Measurements from ENCODE around the gene PIAS3. TPM values are rescaled to one million over a fixed set of nuclear protein-coding genes. Genes with fewer than 3 reads are reported as not detected.

PIAS3 gene
- total and polyA plus RNA-seq, 2 donors (not counting 1 experiment from before 2014, with no cell fraction given) = 8.9 to 22.9 TPM

GRCh38 chr1:145885738-145886287 lies 26.9 kb upstream of the PIAS3 start, which contains the start of gene ANKRD35:
Gene ANKRD35, minus strand, starts transcription at chr1:145885866. Its CDS starts 108 bp downstream, at chr1:145885758.
- H3K27ac ChIP-seq (ENCODE audit: insufficient read depth, low read length) = no peak within 1 kb of the TSS
- DNase-seq (ENCODE audit: low read depth in 2 of 2) = peak; percentile 42 to 45
- H3K4me1 ChIP-seq (ENCODE audit: control insufficient read depth, extremely low read depth, insufficient read depth, low read length) = peaks cover 3% of the 10 kb centered on the region
- peaks cover 3% of the 10 kb centered on the region for H3K27me3 ChIP-seq (ENCODE audit: control insufficient read depth, insufficient read depth, low read length)
- no peaks in the 10 kb centered on the region for H3K36me3 ChIP-seq (ENCODE audit: control insufficient read depth, insufficient read depth, low read length)
- peak within 1 kb of the TSS; percentile 85 for H3K4me2 ChIP-seq (ENCODE audit: extremely low read depth, insufficient read depth, low read length)
- H3K9me3 ChIP-seq (ENCODE audit: control insufficient read depth, insufficient read depth, low read depth, low read length) = no peaks in the 10 kb centered on the region
- no peak for TF ChIP-seq CTCF (conservative IDR thresholded peaks at IDR 0.05 in 1 of 2, IDR thresholded peaks at IDR 0.05 in 1 of 2; ENCODE audit: low read depth in 1 of 2, low read length in 2 of 2)
- no peak for TF ChIP-seq EZH2 (IDR thresholded peaks at IDR 0.05; ENCODE audit: low read length, missing control alignments)
- peak within 1 kb of the TSS; percentile 97 for H2AFZ ChIP-seq (ENCODE audit: low read length)
- H3K9ac ChIP-seq (ENCODE audit: insufficient read depth, low read length) = peak within 1 kb of the TSS; percentile 23
- H3K79me2 ChIP-seq (ENCODE audit: control insufficient read depth, insufficient read depth, low read length) = no peaks in the 10 kb centered on the region
- no peaks in the 10 kb centered on the region for H4K20me1 ChIP-seq (ENCODE audit: control insufficient read depth, extremely low read depth, insufficient read depth, low read length)
- peak within 1 kb of the TSS; percentile 67 to 76 (median 72) for H3K4me3 ChIP-seq (replicated peaks in 1 of 4; ENCODE audit: control extremely low read depth in 1 of 4, insufficient read depth in 1 of 4, low read depth in 3 of 4, low read length in 4 of 4)

GRCh38 chr1:145884675-145885074 lies 25.8 kb upstream of the PIAS3 start:
- Histone ChIP-seq H3K4me3 (replicated peaks in 1 of 4; ENCODE audit: control extremely low read depth in 1 of 4, insufficient read depth in 1 of 4, low read depth in 3 of 4, low read length in 4 of 4) (no peak overlapping the region), H3K27ac (ENCODE audit: insufficient read depth, low read length) (no peak overlapping the region), H3K9me3 (ENCODE audit: control insufficient read depth, insufficient read depth, low read depth, low read length) (no peaks in the 10 kb centered on the region)

GRCh38 chr1:145879775-145880174 lies 20.9 kb upstream of the PIAS3 start:
- Histone ChIP-seq H4K20me1 (ENCODE audit: control insufficient read depth, extremely low read depth, insufficient read depth, low read length) (no peaks in the 10 kb centered on the region), H3K9me3 (ENCODE audit: control insufficient read depth, insufficient read depth, low read depth, low read length) (no peaks in the 10 kb centered on the region), H3K27me3 (ENCODE audit: control insufficient read depth, insufficient read depth, low read length) (peaks cover 8% of the 10 kb centered on the region), H3K4me2 (ENCODE audit: extremely low read depth, insufficient read depth, low read length) (no peak overlapping the region), H3K27ac (ENCODE audit: insufficient read depth, low read length) (no peak overlapping the region), H2AFZ (ENCODE audit: low read length) (no peak overlapping the region), H3K9ac (ENCODE audit: insufficient read depth, low read length) (no peak overlapping the region), H3K4me1 (ENCODE audit: control insufficient read depth, extremely low read depth, insufficient read depth, low read length) (no peaks in the 10 kb centered on the region), H3K36me3 (ENCODE audit: control insufficient read depth, insufficient read depth, low read length) (no peaks in the 10 kb centered on the region), H3K4me3 (replicated peaks in 1 of 4; ENCODE audit: control extremely low read depth in 1 of 4, insufficient read depth in 1 of 4, low read depth in 3 of 4, low read length in 4 of 4) (no peak overlapping the region), H3K79me2 (ENCODE audit: control insufficient read depth, insufficient read depth, low read length) (no peaks in the 10 kb centered on the region)
- DNase-seq (ENCODE audit: low read depth in 2 of 2) = no peak
- no peak for TF ChIP-seq CTCF (conservative IDR thresholded peaks at IDR 0.05 in 1 of 2, IDR thresholded peaks at IDR 0.05 in 1 of 2; ENCODE audit: low read depth in 1 of 2, low read length in 2 of 2)

More at GRCh38 chr1:145884675-145885074, 25.8 kb upstream of the PIAS3 start:
- Histone ChIP-seq H3K79me2 (ENCODE audit: control insufficient read depth, insufficient read depth, low read length) (no peaks in the 10 kb centered on the region), H3K27me3 (ENCODE audit: control insufficient read depth, insufficient read depth, low read length) (peaks cover 3% of the 10 kb centered on the region), H4K20me1 (ENCODE audit: control insufficient read depth, extremely low read depth, insufficient read depth, low read length) (no peaks in the 10 kb centered on the region), H3K36me3 (ENCODE audit: control insufficient read depth, insufficient read depth, low read length) (no peaks in the 10 kb centered on the region), H3K4me1 (ENCODE audit: control insufficient read depth, extremely low read depth, insufficient read depth, low read length) (peaks cover 2% of the 10 kb centered on the region), H2AFZ (ENCODE audit: low read length) (no peak overlapping the region), H3K4me2 (ENCODE audit: extremely low read depth, insufficient read depth, low read length) (no peak overlapping the region), H3K9ac (ENCODE audit: insufficient read depth, low read length) (no peak overlapping the region)
- DNase-seq (ENCODE audit: low read depth in 2 of 2) = peak; percentile 23 to 43
- TF ChIP-seq EZH2 (IDR thresholded peaks at IDR 0.05; ENCODE audit: low read length, missing control alignments) = no peak
- TF ChIP-seq CTCF (conservative IDR thresholded peaks at IDR 0.05 in 1 of 2, IDR thresholded peaks at IDR 0.05 in 1 of 2; ENCODE audit: low read depth in 1 of 2, low read length in 2 of 2) = no peak

Measured in fibroblast of lung (primary cell).